ENCODE measurements around the gene INPP5D. TPM values are rescaled to one million over a fixed set of nuclear protein-coding genes. Genes with fewer than 3 reads are reported as not detected.

Gene INPP5D
- total RNA-seq, 1 experiment from 2014 or later: not detected

GRCh38 chr2:233062451-233062850 is 2.3 kb downstream of the INPP5D start:
- intact Hi-C loops (cut with micrococcal nuclease; ENCODE audit: unreplicated experiment): no loop called here
- CTCF ChIA-PET: no interaction called here
- H3K27ac Mint-ChIP-seq (ENCODE audit: unreplicated experiment): no peak overlapping the region
- no peak for DNase-seq
- no peaks in the 10 kb centered on the region for H3K4me1 Mint-ChIP-seq (ENCODE audit: low read depth, unreplicated experiment)
- BruUV-seq (replicated peaks): no TSS peak
- TF ChIP-seq, protein P1, sequence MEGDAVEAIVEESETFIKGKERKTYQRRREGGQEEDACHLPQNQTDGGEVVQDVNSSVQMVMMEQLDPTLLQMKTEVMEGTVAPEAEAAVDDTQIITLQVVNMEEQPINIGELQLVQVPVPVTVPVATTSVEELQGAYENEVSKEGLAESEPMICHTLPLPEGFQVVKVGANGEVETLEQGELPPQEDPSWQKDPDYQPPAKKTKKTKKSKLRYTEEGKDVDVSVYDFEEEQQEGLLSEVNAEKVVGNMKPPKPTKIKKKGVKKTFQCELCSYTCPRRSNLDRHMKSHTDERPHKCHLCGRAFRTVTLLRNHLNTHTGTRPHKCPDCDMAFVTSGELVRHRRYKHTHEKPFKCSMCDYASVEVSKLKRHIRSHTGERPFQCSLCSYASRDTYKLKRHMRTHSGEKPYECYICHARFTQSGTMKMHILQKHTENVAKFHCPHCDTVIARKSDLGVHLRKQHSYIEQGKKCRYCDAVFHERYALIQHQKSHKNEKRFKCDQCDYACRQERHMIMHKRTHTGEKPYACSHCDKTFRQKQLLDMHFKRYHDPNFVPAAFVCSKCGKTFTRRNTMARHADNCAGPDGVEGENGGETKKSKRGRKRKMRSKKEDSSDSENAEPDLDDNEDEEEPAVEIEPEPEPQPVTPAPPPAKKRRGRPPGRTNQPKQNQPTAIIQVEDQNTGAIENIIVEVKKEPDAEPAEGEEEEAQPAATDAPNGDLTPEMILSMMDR (IDR thresholded peaks at IDR 0.05; ENCODE audit: unreplicated experiment): no peak
- no peaks in the 10 kb centered on the region for H3K27me3 Mint-ChIP-seq (ENCODE audit: unreplicated experiment)
- H3K9me3 Mint-ChIP-seq (ENCODE audit: low read depth, unreplicated experiment): no peaks in the 10 kb centered on the region
- H3K36me3 Mint-ChIP-seq (ENCODE audit: insufficient read depth, unreplicated experiment): no peaks in the 10 kb centered on the region
- no peak overlapping the region for H3K4me3 Mint-ChIP-seq (ENCODE audit: low read depth, unreplicated experiment)

GRCh38 chr2:233062946-233063268 is 2.8 kb downstream of the INPP5D start:
- Mint-ChIP-seq H3K4me3 (ENCODE audit: low read depth, unreplicated experiment) (no peak overlapping the region), H3K27ac (ENCODE audit: unreplicated experiment) (no peak overlapping the region), H3K27me3 (ENCODE audit: unreplicated experiment) (peaks cover under 1% of the 10 kb centered on the region), H3K36me3 (ENCODE audit: insufficient read depth, unreplicated experiment) (no peaks in the 10 kb centered on the region), H3K9me3 (ENCODE audit: low read depth, unreplicated experiment) (no peaks in the 10 kb centered on the region), H3K4me1 (ENCODE audit: low read depth, unreplicated experiment) (no peaks in the 10 kb centered on the region)
- CTCF ChIA-PET: no interaction called here
- no peak for DNase-seq
- no TSS peak for BruUV-seq (replicated peaks)
- intact Hi-C loops (cut with micrococcal nuclease; ENCODE audit: unreplicated experiment): no loop called here
- TF ChIP-seq, protein P1 (IDR thresholded peaks at IDR 0.05; ENCODE audit: unreplicated experiment): no peak

DNA sequence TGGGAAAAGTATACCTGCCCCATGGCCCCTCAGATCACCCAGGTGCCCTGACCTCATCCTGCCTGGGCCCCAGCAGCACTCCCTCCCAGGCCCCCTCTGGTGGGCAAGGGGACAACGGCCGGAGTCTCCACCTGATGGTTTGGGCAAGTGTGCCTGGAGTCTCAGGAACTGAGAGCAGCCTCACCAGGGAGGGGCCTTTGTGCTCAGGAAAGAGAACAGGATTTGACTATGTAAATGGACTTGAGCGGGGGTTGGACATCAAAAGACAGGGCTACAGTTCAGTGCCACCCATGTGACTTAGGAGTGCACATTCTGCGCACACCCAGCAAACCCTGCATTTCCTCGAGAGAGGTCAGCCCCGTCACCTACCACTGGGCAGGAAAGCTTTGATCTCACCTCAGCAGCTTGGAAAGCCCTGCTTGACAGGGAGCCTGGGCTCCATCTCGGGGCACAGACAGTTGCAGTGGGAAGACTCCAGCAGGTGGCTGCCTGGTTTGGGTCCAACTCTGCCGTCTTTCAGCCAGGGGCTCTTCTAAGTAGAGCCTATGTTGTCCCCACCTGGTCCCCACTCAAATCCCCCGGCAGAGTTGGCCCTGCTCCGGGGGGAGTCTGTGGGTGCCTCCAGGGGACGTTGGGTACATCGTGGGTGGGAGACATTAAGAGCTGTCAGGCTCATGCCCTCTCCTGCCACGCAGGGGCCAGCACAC is 3.3 kb downstream of the INPP5D start:
- no peaks in the 10 kb centered on the region for H3K4me1 Mint-ChIP-seq (ENCODE audit: low read depth, unreplicated experiment)
- intact Hi-C loops (cut with micrococcal nuclease; ENCODE audit: unreplicated experiment): no loop called here
- no peak for DNase-seq
- TF ChIP-seq, protein P1 (IDR thresholded peaks at IDR 0.05; ENCODE audit: unreplicated experiment): peak; percentile 18
- no peaks in the 10 kb centered on the region for H3K36me3 Mint-ChIP-seq (ENCODE audit: insufficient read depth, unreplicated experiment)
- H3K9me3 Mint-ChIP-seq (ENCODE audit: low read depth, unreplicated experiment): no peaks in the 10 kb centered on the region
- BruUV-seq (replicated peaks): no TSS peak
- H3K4me3 Mint-ChIP-seq (ENCODE audit: low read depth, unreplicated experiment): no peak overlapping the region
- CTCF ChIA-PET: interaction anchor here (0.6 kb wide), 1 partner anchor 96 kb away, joined by 4 read pairs; no protein-coding TSS in a partner anchor
- no peak overlapping the region for H3K27ac Mint-ChIP-seq (ENCODE audit: unreplicated experiment)
- H3K27me3 Mint-ChIP-seq (ENCODE audit: unreplicated experiment): peaks cover 6% of the 10 kb centered on the region

- DNase-seq: no peak
- CTCF ChIA-PET: interaction anchor here (0.6 kb wide), 1 partner anchor 96 kb away, joined by 4 read pairs; no protein-coding TSS in a partner anchor
- Mint-ChIP-seq H3K36me3 (ENCODE audit: insufficient read depth, unreplicated experiment) (no peaks in the 10 kb centered on the region), H3K27ac (ENCODE audit: unreplicated experiment) (no peak overlapping the region), H3K4me1 (ENCODE audit: low read depth, unreplicated experiment) (no peaks in the 10 kb centered on the region), H3K9me3 (ENCODE audit: low read depth, unreplicated experiment) (no peaks in the 10 kb centered on the region), H3K4me3 (ENCODE audit: low read depth, unreplicated experiment) (no peak overlapping the region), H3K27me3 (ENCODE audit: unreplicated experiment) (peaks cover 12% of the 10 kb centered on the region)
- TF ChIP-seq, protein P1 (IDR thresholded peaks at IDR 0.05; ENCODE audit: unreplicated experiment): no peak
- BruUV-seq (replicated peaks): no TSS peak
- intact Hi-C loops (cut with micrococcal nuclease; ENCODE audit: unreplicated experiment): no loop called here
Measured at GRCh38 chr2:233063976-233064411, 3.9 kb downstream of the INPP5D start.

All from Calu3 (cell line).